22Rv1 (cell line): ENCODE measurements around the gene NME2.

Experiments
- ZFX ChIP-seq: fragments of 450-650 bp; IDR thresholded peaks from 2 replicates; pipeline ENCODE4 v1.6.1; 2017; ENCODE audit warnings: antibody characterized with exemption, borderline replicate concordance
- TF ChIP-seq, protein P1 (sequence below): fragments of 450-650 bp; IDR thresholded peaks from 2 replicates; pipeline ENCODE4 v1.5.1; 2017; ENCODE audit warnings: mild to moderate bottlenecking

DNA sequence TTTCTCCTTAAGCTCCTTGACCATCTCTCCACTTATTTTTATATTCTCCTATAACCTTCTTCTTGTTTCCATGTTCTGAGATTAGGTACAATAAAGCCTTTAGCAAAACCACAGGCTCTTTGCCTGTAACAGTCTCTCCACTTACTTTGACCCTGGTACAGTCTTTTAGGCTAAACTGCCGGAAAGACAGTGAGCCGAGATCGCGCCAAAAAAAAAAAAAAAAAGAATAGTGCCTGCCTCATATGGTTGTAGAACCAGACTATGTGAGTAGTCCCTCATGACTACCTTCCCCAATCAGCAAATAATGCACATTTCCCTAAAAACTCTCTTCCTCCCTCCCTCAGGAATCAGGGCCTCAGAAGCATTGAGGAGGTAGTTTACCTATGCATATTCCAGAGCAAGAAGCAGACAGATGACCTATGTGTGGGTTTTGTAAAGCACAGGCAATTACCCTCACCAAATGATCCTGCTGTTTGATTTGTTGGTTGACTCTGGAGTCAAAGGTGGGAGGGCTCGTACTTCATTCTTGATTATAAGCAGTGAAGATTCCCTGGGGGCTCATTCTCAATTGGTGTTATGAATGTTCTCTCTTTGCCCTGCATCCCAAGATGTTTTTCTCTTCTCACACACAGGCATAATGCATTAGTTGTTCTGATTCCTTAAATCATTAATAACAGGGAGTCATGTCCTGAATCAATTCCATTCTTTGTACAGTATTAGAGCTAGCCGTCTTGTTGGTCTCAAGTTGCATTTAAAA is 21.8 kb upstream of the NME2 start:
- TF ChIP-seq, protein P1, sequence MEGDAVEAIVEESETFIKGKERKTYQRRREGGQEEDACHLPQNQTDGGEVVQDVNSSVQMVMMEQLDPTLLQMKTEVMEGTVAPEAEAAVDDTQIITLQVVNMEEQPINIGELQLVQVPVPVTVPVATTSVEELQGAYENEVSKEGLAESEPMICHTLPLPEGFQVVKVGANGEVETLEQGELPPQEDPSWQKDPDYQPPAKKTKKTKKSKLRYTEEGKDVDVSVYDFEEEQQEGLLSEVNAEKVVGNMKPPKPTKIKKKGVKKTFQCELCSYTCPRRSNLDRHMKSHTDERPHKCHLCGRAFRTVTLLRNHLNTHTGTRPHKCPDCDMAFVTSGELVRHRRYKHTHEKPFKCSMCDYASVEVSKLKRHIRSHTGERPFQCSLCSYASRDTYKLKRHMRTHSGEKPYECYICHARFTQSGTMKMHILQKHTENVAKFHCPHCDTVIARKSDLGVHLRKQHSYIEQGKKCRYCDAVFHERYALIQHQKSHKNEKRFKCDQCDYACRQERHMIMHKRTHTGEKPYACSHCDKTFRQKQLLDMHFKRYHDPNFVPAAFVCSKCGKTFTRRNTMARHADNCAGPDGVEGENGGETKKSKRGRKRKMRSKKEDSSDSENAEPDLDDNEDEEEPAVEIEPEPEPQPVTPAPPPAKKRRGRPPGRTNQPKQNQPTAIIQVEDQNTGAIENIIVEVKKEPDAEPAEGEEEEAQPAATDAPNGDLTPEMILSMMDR, result no peak
- TF ChIP-seq ZFX, result no peak
